SK-N-SH (cell line): Measurements from ENCODE around the gene ATP11A.

Source experiments
- CTCF ChIP-seq: fragments of 200-600 bp; sonication (generic); IDR thresholded peaks from 2 replicates; pipeline ENCODE4 v1.6.1; 2017; ENCODE audit warnings: antibody characterized with exemption, mild to moderate bottlenecking, moderate library complexity
- EP300 ChIP-seq, 2 experiments: IDR thresholded peaks; 2 replicates each; pipeline versions ENCODE4 v1.4.0 to v1.6.1; 2012; ENCODE audit warnings: borderline replicate concordance in 1 of 2, low read depth in 1 of 2, low read length in 1 of 2
- GATA2 ChIP-seq: sonication (generic); formaldehyde crosslinking; IDR thresholded peaks from 2 replicates; pipeline ENCODE4 v1.5.0; 2020; ENCODE audit warnings: mild to moderate bottlenecking, missing genetic modification reagents
- MEF2A ChIP-seq: IDR thresholded peaks from 2 replicates; pipeline ENCODE4 v1.4.0; 2012; ENCODE audit warnings: low read depth, borderline replicate concordance
- NRF1 ChIP-seq: IDR thresholded peaks from 2 replicates; pipeline ENCODE4 v1.6.1; 2012; ENCODE audit warnings: low read depth, mild to moderate bottlenecking, low read length
- PBX3 ChIP-seq: IDR thresholded peaks from 2 replicates; pipeline ENCODE4; 2012
- RAD21 ChIP-seq: IDR thresholded peaks from 2 replicates; pipeline ENCODE4 v1.6.1; 2012; ENCODE audit warnings: mild to moderate bottlenecking, low read length
- RCOR1 ChIP-seq: fragments of 150-350 bp; IDR thresholded peaks from 2 replicates; pipeline ENCODE4 v1.6.1; 2017; ENCODE audit warnings: antibody characterized with exemption, low read length
- RFX5 ChIP-seq: IDR thresholded peaks from 2 replicates; pipeline ENCODE4 v1.6.1; 2012; ENCODE audit warnings: mild to moderate bottlenecking, improper control_type of control experiment, low read length
- TAF1 ChIP-seq: IDR thresholded peaks from 2 replicates; pipeline ENCODE4 v1.6.1; 2012; ENCODE audit warnings: low read depth, mild to moderate bottlenecking, low read length, moderate library complexity, borderline replicate concordance
- TEAD4 ChIP-seq: IDR thresholded peaks from 2 replicates; pipeline ENCODE4 v1.4.0; 2012; ENCODE audit warnings: mild to moderate bottlenecking, borderline replicate concordance; ENCODE audit not compliant: insufficient read depth

- TF ChIP-seq CTCF (no peak), MEF2A (no peak), PBX3 (no peak), RAD21 (no peak), EP300 (IDR thresholded peaks at IDR 0.05; ENCODE audit: borderline replicate concordance in 1 of 2, low read depth in 1 of 2, low read length in 1 of 2) (no peak), TAF1 (no peak), NRF1 (no peak), TEAD4 (no peak), GATA2 (CRISPR knock-in tag) (no peak), RCOR1 (no peak), RFX5 (no peak)
Observed at GRCh38 chr13:112686987-112687386, 2.9 kb upstream of the ATP11A start.
